RWPE1 (cell line): Measurements from ENCODE around the gene PFKFB1.

Experiments
- CTCF ChIA-PET: fragments of 350-600 bp; sonication (Branson Sonifier 250); formaldehyde crosslinking; extraction: SDS; loops from one replicate; lab custom pipeline; 2021; lab: Yijun Ruan, JAX
- POLR2A ChIA-PET: fragments of 400-600 bp; formaldehyde crosslinking; extraction: SDS; loops from one replicate; lab custom pipeline; 2020; ENCODE audit warnings: antibody characterized with exemption; ENCODE audit not compliant: low non-redundant PET; lab: Yijun Ruan, JAX
- DNase-seq: peaks from one replicate; pipeline ENCODE4 v3.0.0; 2012; ENCODE audit warnings: low spot score
- H3K27ac ChIP-seq: fragments of 450-650 bp; 2 replicates; pipeline ENCODE4 v1.5.1; 2017
- CTCF ChIP-seq: fragments of 450-650 bp; conservative IDR thresholded peaks from 2 replicates; pipeline ENCODE4 v1.5.1; 2017; ENCODE audit warnings: low read depth, mild to moderate bottlenecking

The PFKFB1 gene

GRCh38 chrX:54891573-54891972 lies 102.4 kb downstream of the PFKFB1 start:
- DNase-seq, result peak; percentile 0
- 0 out of 2 replicates have a peak, but pooled peaks have one; percentile 9 for TF ChIP-seq CTCF
- H3K27ac ChIP-seq, result no peak overlapping the region
- POLR2A ChIA-PET, result no interaction called here
- CTCF ChIA-PET, result interaction anchor here (0.6 to 0.7 kb wide), 2 partner anchors 94 to 250 kb away, joined by 3 to 4 read pairs; no protein-coding TSS in a partner anchor

- H3K27ac ChIP-seq, result no peak overlapping the region
- DNase-seq, result no peak
- ChIA-PET POLR2A (no interaction called here), CTCF (no interaction called here)
- no peak for TF ChIP-seq CTCF
These were observed 108.2 kb downstream of the PFKFB1 start for GRCh38 chrX:54885740-54886139.
